MM.1S (cell line): ENCODE results near the gene ZNF850.

ENCODE experiments used
- EZH2 ChIP-seq: fragments of 300-600 bp; sonication (generic); optimal IDR thresholded peaks from 2 replicates; pipeline ENCODE3; 2017; ENCODE audit warnings: low read depth, mild to moderate bottlenecking, antibody characterized with exemption, low read length, mixed read lengths
- TF ChIP-seq, protein P1 (sequence below): fragments of 300-600 bp; sonication (generic); IDR thresholded peaks from 2 replicates; pipeline ENCODE4 v1.5.1; 2016; ENCODE audit warnings: antibody characterized with exemption, low read length, mixed read lengths

DNA sequence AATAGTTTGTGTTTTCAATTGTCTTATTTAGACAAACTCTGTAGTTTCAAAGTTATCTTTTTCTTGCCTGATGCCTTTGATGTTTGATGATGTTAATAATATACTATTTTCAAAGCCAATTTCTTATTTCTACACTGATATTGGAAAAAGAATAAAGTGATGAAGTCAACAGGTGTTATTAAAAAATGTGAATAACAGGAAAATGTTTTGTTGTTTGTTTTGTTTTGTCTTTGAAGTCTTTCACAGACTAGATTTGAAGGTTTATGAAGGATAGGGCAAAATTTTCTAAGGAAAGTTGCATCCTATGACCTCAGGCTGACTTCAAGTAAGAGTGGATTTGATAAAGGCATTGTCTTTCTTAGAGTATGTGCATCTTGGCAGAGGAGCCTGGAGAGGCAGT lies 34.4 kb upstream of the ZNF850 start:
- TF ChIP-seq, protein P1, sequence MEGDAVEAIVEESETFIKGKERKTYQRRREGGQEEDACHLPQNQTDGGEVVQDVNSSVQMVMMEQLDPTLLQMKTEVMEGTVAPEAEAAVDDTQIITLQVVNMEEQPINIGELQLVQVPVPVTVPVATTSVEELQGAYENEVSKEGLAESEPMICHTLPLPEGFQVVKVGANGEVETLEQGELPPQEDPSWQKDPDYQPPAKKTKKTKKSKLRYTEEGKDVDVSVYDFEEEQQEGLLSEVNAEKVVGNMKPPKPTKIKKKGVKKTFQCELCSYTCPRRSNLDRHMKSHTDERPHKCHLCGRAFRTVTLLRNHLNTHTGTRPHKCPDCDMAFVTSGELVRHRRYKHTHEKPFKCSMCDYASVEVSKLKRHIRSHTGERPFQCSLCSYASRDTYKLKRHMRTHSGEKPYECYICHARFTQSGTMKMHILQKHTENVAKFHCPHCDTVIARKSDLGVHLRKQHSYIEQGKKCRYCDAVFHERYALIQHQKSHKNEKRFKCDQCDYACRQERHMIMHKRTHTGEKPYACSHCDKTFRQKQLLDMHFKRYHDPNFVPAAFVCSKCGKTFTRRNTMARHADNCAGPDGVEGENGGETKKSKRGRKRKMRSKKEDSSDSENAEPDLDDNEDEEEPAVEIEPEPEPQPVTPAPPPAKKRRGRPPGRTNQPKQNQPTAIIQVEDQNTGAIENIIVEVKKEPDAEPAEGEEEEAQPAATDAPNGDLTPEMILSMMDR = no peak
- TF ChIP-seq EZH2 = no peak
